Fibroblast of skin of back (primary cell): ENCODE measurements around the gene SHISA2.

ENCODE experiments used
- DNase-seq: peaks from one replicate; pipeline ENCODE4 v3.0.0-alpha.2; 2013

The SHISA2 gene

DNA sequence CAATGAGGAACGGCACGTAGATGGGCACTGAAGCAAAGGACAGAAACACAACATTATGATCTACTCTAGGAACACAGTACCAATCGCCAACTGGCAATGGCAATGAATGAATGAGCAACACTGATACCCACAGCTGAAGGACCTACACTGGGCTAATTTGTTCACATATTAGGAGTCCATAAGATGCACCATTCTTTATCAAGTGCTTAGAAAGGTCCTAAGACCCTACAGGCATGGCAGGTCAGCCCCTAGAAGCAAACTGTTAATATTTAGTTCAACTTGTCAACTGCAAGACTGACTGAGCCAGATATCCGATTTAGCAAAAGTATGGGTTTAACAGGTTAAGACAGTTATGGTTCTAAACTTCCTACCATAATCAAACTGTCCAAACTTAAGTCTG lies 4.8 kb downstream of the SHISA2 start:
- DNase-seq, result no peak

GRCh38 chr13:26046639-26047038 lies 5.2 kb downstream of the SHISA2 start:
- DNase-seq, result no peak

DNA sequence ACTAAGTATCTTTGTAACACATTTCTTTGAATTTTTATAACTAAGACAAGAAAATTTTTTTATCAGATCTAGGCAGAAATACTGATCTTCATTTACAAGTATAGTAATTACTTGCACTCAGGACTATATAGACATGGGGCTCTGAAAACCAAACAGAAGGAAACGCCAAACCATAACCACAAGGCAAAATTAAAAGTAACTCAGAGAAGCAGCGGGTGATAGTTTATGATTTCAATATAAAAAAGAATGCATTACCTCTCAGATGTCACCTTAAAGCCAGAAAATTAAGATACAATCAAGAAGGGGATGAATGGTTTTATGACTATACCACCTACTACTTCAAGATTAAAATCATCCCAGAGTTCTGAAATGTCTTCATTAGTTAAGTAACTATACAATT lies 6.7 kb downstream of the SHISA2 start:
- no peak for DNase-seq

- DNase-seq, result no peak
These were observed 9.0 kb downstream of the SHISA2 start for GRCh38 chr13:26042785-26043184.

GRCh38 chr13:26041444-26041843 lies 10.4 kb downstream of the SHISA2 start:
- no peak for DNase-seq

DNA sequence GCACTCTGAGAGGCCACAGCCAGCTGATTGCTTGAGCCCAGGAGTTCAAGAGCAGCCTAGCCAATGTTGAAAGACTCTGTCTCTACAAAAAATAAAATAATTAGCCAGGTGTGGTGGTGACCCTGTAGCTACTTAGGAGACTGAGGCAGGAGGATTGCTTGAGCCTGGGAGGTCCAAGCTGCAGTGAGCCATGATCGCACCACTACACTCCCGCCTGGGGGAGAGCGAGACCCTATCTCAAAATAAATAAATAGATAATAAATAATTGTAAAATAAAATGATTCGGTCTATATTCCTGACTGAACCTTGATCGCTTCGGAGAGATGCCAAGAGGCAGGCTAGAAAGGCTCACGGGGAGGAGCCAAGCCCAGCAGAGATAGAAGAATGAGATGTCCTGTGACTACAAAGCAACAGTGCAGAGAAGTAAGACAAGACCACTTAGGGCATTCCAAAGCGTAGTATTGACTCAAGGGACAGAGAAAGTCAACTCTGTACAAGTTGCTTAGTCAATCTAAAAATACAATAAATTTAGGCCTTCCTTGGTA lies 12.8 kb downstream of the SHISA2 start:
- DNase-seq, result no peak

GRCh38 chr13:26037302-26037701 lies 14.5 kb downstream of the SHISA2 start:
- no peak for DNase-seq

- no peak for DNase-seq
These were observed 15.4 kb downstream of the SHISA2 start for GRCh38 chr13:26036383-26036782.

GRCh38 chr13:26034018-26034417 lies 17.8 kb downstream of the SHISA2 start:
- DNase-seq, result no peak

- no peak for DNase-seq
These were observed 21.5 kb downstream of the SHISA2 start for GRCh38 chr13:26030331-26030730.

DNA sequence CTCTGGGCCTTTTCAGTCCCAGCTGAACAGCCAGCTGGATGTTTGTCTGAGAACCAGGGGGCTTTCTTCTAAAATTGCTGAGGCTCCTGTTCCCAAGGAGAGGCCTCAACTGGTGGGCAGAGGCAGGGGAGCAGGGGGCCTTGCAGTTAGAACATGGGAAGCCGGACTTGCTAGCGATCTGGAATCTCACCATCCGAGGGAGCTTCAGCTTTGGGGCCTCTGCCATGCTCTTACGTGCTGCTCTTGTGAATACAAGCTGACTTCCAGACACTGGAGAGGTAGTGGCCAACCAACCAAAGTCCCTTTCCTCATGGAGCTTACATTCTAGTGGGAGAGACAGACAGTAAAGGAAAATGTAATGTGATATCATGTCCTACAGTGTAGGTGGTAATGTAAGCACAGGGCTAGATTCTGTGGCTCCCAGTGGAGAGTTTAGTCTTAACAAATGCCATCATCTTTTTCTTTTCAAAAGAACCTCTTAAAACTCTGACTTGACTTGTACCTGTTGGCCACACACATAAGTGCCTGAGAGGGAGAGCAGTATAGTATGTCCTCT lies 22.2 kb downstream of the SHISA2 start:
- DNase-seq, result no peak

- DNase-seq, result no peak
These were observed 25.6 kb downstream of the SHISA2 start for GRCh38 chr13:26026211-26026610.

GRCh38 chr13:26025771-26026170 lies 26.0 kb downstream of the SHISA2 start:
- no peak for DNase-seq

GRCh38 chr13:26025196-26025595 lies 26.6 kb downstream of the SHISA2 start:
- no peak for DNase-seq

DNA sequence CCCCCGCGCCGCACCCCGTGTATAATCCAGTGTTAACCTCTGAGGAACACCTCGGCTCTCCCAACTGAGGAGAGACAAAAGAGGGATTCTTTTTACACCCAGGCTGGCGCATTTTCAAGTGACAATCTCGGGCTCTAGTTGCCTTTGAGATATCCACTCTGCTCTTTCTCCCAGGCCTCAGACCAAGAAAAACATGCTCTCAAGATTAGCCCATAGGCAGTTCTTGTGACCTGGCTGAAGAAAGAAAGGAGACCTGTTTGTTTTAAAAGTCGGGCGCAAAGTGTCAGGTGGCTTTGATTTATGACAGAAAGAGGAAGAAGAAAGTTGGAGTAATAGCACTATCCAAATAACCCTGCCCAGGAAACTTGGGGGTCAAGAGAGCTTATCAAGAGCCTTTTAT lies 27.3 kb downstream of the SHISA2 start:
- DNase-seq, result no peak

DNA sequence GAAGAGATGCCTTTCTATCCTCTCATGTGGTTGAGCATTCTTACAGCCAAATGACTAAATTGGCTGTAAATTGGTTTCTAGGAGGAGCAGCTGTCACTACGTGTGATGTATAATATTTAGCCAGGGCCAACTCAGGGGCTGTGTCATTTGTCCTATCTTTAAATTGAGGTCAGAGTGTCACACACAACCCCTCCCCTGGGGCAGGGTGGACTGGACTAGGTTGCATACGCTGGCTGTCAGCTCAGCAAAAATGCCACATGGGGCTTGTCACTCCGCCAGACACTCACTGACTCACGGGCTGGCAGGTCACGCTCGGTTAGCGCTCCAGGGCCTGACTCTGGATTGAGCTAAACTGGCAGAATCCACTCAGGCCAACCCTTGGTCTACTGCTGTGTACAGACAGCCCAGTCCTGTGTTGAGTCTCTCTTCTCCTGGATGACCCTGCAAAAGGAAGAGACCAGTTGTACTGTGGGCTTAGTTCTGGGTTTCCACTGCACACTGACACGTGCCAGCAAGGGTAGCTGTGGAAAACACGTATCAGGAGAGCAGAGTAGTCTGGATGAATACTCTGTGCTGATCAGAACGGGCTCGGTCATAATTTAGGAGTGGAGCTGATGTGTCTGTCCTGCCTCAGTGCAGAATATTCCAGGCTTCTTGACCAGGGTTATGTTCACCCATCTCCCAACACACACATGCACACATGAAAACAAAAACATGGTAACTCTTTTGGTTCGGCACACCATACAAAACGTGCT lies 29.1 kb downstream of the SHISA2 start:
- peak; percentile 83 for DNase-seq

- no peak for DNase-seq
These were observed 29.9 kb downstream of the SHISA2 start for GRCh38 chr13:26021956-26022355.

- DNase-seq, result no peak
These were observed 30.3 kb downstream of the SHISA2 start for GRCh38 chr13:26021516-26021915.

- DNase-seq, result no peak
These were observed 30.9 kb downstream of the SHISA2 start for GRCh38 chr13:26020891-26021290.

DNA sequence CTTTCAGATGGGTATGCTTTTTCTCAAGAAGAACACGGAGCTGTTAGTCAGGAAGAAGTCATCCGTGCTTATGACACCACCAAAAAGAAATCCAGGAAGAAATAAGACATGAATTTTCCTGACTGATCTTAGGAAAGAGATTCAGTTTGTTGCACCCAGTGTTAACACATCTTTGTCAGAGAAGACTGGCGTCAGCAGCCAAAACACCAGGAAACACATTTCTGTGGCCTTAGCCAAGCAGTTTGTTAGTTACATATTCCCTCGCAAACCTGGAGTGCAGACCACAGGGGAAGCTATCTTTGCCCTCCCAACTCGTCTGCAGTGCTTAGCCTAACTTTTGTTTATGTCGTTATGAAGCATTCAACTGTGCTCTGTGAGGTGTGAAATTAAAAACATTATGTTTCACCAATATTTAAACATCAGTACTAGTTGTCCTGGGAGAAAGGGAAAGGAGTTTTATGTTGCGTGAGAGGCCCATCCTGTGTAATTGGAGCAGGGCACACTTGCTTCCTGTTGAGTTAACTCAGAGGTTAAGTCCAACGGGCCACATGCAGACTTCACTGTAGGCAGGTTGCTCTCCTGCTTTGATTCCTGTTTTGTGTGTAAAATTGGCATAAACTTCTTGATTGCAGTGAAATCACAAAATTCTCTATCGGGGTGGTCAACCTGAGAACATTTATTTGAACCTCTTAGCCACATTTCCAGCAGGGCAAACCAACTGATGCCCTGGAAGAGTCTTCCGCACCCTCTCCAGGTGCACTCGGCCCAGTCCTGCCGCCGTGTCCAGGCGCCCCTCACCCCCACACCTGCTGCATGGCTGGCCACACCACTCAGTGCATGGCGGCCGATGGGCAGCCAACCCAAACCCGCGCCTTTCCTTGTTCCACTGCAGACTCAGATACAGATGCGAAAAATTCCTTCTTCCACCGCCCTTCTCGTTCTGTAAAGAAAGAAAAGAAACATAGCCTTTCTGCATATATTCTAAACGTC lies 31.6 kb downstream of the SHISA2 start:
- DNase-seq, result peak; percentile 82

DNA sequence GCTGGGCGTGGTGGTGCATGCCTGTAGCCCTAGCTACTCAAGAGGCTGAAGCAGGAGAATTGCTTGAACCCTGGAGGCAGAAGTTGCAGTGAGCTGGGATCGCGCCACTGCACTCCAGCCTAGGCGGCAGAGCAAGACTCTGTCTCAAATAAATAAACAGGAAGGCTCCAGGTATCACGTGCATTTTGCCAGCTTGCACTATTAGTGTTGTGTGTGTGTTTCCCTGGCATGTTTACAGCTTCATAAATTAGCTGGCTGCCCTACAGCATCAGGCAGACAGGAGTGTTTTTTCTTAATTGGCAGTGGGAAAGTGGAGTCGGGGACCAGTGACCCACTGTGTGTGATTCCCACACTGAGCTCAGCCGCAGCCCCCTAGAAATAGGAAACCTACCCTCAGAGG lies 32.6 kb downstream of the SHISA2 start:
- no peak for DNase-seq

DNA sequence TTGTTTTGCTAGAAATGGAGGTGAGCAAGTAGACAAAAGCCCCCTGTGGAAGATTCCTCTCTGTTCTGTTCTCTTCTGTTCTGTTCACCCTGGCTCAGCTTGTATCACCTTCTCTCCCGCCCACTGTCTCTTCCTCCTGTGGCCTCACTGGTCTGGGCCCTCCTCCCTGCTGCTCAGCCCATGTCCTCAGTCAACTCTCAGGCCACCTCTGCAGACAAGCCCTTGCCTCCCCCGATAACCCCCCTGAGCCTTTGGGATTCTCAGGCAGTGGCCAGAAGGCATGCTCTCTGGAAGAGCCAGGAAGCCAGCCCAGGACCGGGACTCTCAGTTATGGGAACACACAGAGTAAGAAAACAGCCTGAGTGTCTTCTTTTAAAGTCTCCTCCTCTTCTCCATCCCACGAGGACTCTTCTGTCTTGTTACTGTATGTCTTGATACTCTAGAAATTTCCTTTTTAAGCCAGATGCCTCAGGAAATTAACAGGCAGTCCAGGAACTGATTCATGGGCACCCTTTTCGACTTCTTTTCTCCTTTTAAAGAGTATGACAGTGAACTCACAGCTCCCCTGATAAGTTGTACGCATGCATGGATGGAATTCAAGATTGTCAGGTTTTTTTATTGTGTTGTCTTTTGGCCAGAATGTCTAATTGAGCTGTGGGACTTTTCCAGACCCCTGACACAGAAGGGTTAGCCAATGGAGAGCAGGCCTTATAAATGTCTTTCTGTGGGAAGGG lies 33.7 kb downstream of the SHISA2 start:
- DNase-seq, result peak; percentile 44
